HuH-7 (cell line): ENCODE measurements around the gene ALDOA.

Experiments used
- DNase-seq: peaks from one replicate; pipeline ENCODE4 v3.0.0; 2011; ENCODE audit warnings: low spot score

ALDOA gene

GRCh38 chr16:30041841-30042240 is 23.7 kb upstream of the ALDOA start:
- DNase-seq, result no peak

DNA sequence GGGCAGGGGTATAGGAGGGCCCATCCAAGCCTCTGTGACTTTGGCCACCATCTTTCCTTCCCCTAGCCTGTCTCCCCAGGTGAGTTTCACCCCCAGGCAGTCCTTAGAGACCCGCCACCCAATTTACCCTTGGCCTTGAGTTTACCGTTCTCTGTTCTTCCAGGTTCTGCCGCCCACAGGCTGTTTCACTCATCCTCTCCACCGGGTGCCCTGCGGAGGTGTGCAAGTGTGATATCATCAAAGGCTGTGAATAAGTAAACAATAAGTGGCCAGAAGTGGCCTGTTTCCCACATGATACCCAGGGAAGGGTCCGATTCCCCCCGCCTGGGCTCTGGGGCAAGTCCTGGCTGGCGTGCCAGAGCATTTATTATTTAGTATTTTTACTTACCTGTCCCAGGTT is 19.4 kb upstream of the ALDOA start:
- no peak for DNase-seq

DNA sequence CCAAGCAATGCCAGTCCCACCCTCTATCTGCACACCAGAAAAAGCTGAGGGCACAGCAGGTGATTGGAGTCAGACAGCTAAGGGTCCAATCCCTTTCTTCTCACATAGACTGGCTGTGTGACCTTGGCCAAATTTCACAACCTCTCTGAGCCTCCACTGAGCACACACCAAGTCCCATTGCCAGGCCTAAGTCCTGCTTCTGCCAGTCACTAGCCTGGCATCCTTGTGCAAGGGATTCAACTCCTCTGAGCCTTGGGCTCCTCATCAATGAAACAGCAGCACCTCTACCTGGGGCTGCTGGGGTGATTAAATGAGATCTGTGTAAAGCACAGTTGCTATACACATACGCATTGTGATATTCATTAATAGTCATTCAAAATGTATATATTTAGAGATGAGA is 19.0 kb upstream of the ALDOA start:
- DNase-seq, result no peak

- DNase-seq, result no peak
Measured at GRCh38 chr16:30049871-30050270, 15.7 kb upstream of the ALDOA start.

GRCh38 chr16:30051518-30051917 is 14.0 kb upstream of the ALDOA start:
- DNase-seq, result no peak

DNA sequence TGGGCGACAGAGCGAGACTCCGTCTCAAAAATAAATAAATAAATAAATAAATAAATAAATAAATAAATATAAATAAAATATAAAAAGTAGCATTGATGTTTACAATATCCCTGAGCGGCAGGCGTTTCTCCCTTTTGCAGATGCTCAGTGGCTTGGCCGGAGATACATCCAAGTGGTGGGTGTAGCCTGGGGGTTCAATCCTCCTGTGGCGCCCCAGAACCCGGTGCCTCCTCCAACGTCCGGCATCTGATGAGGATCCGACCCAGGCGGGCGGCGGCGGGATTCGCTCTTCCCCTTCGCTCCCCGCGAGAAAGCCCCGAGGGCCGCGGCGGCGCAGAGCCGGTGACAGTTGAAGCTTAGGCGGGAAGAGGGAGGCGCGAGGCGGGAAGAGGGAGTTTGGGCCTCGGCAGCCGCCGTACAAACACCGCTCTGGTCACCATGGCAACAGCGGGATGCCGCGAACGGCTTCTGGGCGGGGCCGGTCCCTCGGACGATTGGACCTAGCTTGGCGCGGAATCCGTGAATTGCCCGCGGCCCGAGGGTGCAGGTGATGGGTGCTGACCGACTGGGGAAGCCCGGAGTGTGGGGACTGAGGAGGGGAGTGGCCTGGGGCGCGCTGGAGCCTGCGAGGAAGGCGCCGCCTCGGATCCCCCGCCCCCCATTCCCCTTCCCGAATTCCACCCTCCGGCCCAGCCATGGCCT is 12.7 kb upstream of the ALDOA start:
- DNase-seq, result peak; percentile 91

DNA sequence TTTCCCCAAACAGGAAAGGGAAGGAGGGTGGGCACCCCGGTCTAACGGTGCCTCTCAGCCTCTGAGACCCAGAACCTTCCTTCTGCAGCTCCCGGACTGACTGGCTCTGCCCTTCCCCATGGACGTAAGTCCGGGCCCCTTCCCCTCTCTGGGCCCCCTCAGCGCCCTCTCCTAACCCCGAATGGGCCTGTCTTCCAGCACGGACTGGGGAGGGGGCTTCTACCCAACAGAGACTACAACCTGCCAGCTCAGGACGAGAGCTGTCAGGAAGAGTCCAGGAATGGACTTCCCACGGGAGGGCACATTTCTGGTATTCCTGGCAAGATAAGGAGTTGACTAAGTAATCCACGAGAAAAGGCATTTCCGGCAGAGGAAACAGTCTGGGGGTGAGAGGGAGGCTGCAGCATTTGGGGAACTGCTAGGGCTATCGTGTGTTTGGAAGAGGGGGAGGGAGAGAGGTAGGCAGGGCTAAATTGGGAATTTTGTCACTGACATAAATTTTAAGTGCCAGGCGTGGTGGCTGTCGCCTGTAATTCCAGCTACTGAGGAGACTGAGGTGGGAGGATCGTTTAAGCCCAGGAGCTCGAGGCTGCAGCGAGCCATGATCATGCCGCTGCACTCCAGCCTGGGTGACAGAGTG is 12.1 kb upstream of the ALDOA start:
- no peak for DNase-seq

DNA sequence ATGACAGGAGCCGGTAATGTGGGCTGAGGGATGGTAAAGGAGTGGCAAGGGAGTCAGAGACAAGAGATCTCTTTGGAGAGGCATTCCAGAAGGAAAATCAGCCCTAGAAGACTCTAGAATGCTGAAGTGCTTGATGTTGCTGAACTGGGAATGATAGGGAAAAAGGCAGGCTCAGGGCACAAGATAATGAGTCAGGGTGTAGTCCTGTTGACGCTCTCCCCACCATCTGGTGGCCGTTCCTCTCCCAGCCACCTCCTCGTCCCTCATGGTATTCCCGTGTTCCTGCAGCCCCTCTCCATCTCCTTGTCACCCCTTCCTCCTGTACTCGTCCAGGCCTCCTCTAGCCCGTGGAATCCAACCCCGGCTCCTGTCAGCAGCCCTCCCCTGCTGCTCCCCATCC is 11.1 kb upstream of the ALDOA start:
- DNase-seq, result no peak

DNA sequence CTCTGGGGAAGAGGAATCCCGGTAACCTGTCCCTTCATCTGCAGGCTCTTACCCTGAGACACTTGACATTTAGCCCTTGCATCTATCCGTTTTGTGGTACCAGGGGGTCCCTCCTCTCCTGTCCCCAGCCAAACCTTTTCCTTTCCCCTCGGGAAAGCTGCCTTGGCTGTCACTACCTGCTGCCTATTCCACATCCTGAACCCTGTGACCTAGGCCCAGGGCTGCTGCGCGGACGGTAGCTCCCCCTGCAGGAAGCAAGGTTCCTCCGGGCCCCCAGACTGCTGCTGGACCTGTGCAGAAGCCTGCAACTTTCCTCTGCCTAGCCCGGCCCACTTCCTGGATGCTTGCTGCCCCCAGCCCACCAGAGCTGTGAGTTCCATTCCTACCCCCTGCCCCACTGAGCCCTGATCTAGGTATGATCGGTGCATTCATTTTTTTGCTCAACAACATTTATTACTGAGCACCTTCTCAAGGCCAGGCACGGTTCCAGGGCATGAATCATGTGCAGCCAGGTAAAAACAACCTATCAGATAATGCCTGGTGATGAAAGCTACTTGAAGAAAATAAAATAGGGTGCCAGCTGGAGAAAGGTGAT is 10.5 kb upstream of the ALDOA start:
- DNase-seq, result peak; percentile 94

- no peak for DNase-seq
Measured at GRCh38 chr16:30060346-30060745, 5.2 kb upstream of the ALDOA start.

- no peak for DNase-seq
Measured at GRCh38 chr16:30060836-30061554, 4.6 kb upstream of the ALDOA start.

DNA sequence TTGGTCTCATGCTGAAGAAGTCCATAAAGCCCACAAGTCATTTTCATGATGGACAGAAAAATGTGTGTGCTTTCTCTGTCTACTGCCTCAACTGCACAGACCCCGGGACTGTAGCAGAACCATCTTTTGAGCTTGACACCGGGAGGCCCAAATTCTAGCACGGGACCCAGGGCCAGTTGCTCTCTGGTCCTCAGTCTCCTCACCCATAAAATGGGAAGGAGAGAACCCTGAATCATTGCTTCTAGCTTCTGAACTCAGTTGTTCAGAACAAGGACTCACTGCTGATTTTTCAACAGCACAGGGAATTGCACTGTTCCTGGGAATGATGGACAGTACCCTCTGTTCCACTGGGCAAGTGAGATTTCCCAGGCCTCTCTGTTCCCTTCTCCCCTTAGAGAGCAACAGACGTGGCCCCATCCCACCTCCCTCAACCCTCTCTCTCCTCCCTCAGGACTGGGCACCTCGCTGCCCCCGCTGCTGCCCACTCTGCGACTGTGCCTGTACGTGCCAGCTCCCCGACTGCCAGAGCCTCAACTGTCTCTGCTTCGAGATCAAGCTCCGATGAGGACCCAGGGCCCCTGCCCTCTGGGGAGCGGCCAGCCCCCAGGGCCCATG is 2.2 kb upstream of the ALDOA start:
- no peak for DNase-seq

DNA sequence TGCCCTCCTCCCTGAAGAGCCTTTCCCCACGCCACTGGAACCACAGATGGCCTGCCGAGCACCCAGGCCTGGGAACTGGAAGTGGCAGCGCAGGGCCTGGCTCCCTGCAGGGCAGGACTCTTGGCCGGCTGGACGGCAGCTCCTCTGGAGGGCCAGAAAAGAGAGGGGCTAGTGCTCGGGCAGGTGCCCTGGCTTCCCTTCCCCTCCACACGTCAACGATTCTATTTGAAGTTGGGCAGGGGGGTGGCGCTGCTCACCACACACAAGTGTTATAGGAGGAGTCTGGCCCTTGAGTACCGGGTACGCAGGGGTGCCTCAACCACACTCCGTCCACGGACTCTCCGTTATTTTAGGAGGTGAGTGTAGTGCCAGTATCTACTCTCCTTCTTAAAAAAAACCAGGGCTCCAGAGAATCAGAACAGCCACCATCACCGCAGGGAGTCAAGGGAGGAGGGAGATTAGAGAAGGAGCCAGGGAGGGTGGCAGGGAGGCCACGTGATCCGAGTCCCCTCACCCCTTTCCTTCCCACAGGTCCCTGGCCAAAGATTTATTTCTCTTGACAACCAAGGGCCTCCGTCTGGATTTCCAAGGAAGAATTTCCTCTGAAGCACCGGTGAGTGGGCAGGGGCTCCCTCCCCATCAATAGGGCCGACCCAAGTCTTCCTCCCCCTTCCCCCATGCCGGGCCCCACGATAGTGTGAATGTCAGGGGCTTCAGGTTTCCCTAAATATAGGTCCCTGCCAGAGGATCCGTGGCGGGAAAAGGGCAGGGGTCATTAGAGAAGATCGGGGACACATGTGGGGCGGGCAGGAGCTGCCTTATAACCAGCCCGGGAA is 1.4 kb upstream of the ALDOA start:
- peak; percentile 74 for DNase-seq

DNA sequence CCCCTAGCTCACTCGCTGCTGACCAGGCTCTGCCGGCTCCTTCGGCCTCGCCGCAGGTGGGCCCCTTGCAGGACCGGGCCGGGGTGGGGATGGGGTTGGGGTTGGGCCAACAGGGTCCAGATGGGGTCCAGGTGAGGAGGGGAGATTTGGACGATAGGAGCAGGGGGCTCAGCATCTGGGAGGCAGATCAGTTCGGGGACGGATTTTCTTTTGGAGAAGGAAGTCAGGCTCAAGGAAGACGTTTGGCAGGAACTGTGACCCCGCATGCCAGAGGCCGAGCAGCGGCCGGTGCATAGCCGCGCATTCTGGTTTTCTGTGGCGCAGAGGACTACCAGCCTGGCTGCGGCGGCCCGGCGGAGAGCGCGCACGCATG is 845 bp upstream of the ALDOA start:
- no peak for DNase-seq

GRCh38 chr16:30065943-30066760 is 592 bp downstream of the ALDOA start:
- DNase-seq, result no peak

- no peak for DNase-seq
Measured at GRCh38 chr16:30066761-30067583, 1.4 kb downstream of the ALDOA start.

DNA sequence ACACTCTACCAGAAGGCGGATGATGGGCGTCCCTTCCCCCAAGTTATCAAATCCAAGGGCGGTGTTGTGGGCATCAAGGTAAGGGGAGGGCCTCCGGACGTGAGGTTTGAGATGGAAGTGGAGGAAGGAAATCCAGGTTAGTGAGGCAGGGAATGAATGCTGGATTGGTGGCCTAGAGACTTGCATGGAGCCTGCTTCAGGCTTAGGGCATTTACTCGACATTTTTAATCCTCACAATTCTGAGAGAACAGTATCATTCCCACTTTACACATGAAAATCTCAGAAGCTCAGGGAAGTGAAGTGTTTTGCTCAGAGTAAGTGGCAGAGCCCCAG is 2.0 kb downstream of the ALDOA start:
- no peak for DNase-seq

DNA sequence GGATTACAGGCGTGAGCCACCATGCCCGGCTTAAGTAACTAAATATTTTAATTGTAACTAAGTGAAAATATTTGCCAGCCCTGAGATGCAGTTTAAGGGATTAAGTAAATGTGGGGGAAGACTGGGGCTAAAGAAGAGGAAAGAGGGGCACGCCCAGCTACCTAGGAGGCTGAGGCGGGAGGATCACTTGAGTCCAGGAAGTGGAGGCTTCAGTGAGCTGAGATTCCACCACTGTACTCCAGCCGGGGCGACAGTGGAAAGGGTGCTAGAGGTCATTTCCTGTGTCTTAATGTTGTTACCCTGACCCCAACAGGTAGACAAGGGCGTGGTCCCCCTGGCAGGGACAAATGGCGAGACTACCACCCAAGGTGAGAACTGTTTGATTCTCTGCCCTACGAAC is 2.8 kb downstream of the ALDOA start:
- DNase-seq, result no peak

- DNase-seq, result no peak
Measured at GRCh38 chr16:30068750-30069610, 3.4 kb downstream of the ALDOA start.
